ENCODE results near the gene PSMG3. TPM values are rescaled to one million over a fixed set of nuclear protein-coding genes. Genes with fewer than 3 reads are reported as not detected.

PSMG3 gene
- total RNA-seq, 1 experiment from 2014 or later = 63.0 TPM

DNA sequence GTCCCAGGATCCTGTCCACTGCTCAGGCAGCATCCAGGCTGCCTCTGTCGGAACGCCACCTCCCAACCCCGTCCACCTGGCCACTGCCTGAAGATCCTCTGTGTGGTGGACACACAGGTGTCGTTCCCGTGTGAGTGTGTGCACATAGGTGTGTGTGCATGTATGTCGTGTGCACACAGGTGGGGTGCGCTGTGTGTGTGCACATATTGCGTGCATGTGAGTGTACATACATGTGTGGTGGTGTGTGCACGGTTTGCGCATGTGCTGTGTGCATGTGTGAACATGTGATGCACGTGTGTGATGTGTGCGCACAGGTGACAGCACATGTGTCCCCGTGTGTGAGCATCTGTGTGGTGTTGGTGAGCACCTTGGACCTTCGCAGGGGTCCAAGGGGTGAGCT, 20.9 kb downstream of the PSMG3 start:
- H3K4me3 Mint-ChIP-seq = no peak overlapping the region
- Histone ChIP-seq H3K4ac (ENCODE audit: low read depth, low read length) (no peak overlapping the region), H4K20me1 (ENCODE audit: control insufficient read depth, insufficient read depth, insufficient read length) (no peaks in the 10 kb centered on the region), H2BK5ac (ENCODE audit: insufficient read length, low read length) (no peak overlapping the region), H2BK120ac (ENCODE audit: low read depth, low read length, poor library complexity, severe bottlenecking) (no peak overlapping the region), H3K56ac (ENCODE audit: insufficient read length, low read depth, low read length) (no peak overlapping the region), H3K14ac (ENCODE audit: insufficient read depth, low read length) (no peak overlapping the region), H3T11ph (ENCODE audit: low read length) (no peak overlapping the region), H3K79me1 (ENCODE audit: insufficient read depth, low read depth, low read length, poor library complexity, severe bottlenecking) (no peaks in the 10 kb centered on the region), H2BK20ac (ENCODE audit: low read depth, low read length, poor library complexity, severe bottlenecking) (no peak overlapping the region), H4K5ac (ENCODE audit: insufficient read length, low read depth, low read length) (no peak overlapping the region), H3K9ac (ENCODE audit: extremely low read depth, insufficient read length, low read length) (no peak overlapping the region), H3K27ac (ENCODE audit: insufficient read length, low read depth, low read length) (no peak overlapping the region), H2AK5ac (ENCODE audit: insufficient read length, low read length) (no peak overlapping the region), H3K18ac (ENCODE audit: insufficient read length, low read depth, low read length) (no peak overlapping the region), H3K4me2 (ENCODE audit: insufficient read depth, insufficient read length, low read length) (no peak overlapping the region), H3K23ac (ENCODE audit: insufficient read length, low read depth, low read length) (no peak overlapping the region), H2AFZ (ENCODE audit: low read length) (no peak overlapping the region), H2BK12ac (ENCODE audit: insufficient read length, low read depth, low read length) (no peak overlapping the region), H4K8ac (replicated peaks; ENCODE audit: insufficient read length, low read depth, low read length) (no peak overlapping the region), H3K79me2 (ENCODE audit: insufficient read depth, low read length) (no peaks in the 10 kb centered on the region), H2BK15ac (ENCODE audit: low read depth, low read length) (no peak overlapping the region), H3K9me3 (ENCODE audit: control insufficient read depth, low read depth, low read length) (no peaks in the 10 kb centered on the region), H4K91ac (ENCODE audit: insufficient read length, low read depth, low read length) (no peak overlapping the region), H3K23me2 (ENCODE audit: insufficient read length, low read depth, low read length, poor library complexity, severe bottlenecking) (no peaks in the 10 kb centered on the region), H3K27me3 (ENCODE audit: insufficient read depth, low read length) (no peaks in the 10 kb centered on the region), H3K4me1 (ENCODE audit: insufficient read depth, low read length) (no peaks in the 10 kb centered on the region)
- no peak for DNase-seq
- no peaks in the 10 kb centered on the region for H3K4me1 Mint-ChIP-seq
- H3K36me3 Mint-ChIP-seq (ENCODE audit: insufficient read depth in 1 of 3, low read depth in 3 of 3) = no peaks in the 10 kb centered on the region
- no peak for TF ChIP-seq CTCF (conservative IDR thresholded peaks at IDR 0.05)
- H3K27me3 Mint-ChIP-seq (ENCODE audit: low read depth) = no peaks in the 10 kb centered on the region; the same call in 1 of the 2 replicates
- H3K27ac Mint-ChIP-seq = no peak overlapping the region; a peak in 1 of 7 replicates
- WGBS (ENCODE audit: extremely low coverage, insufficient read length, low lambda C conversion rate) = no CpG with 5 or more reads among the region's 14 CpGs
- H3K9me3 Mint-ChIP-seq = no peaks in the 10 kb centered on the region; a peak in 1 of 5 replicates

Data from H9 (cell line).